ENCODE results near the gene ATP9B. TPM values are rescaled to one million over a fixed set of nuclear protein-coding genes. Genes with fewer than 3 reads are reported as not detected.

ATP9B gene
- total RNA-seq, 2 donors from 2014 or later, result 22.5 to 72.9 TPM

DNA sequence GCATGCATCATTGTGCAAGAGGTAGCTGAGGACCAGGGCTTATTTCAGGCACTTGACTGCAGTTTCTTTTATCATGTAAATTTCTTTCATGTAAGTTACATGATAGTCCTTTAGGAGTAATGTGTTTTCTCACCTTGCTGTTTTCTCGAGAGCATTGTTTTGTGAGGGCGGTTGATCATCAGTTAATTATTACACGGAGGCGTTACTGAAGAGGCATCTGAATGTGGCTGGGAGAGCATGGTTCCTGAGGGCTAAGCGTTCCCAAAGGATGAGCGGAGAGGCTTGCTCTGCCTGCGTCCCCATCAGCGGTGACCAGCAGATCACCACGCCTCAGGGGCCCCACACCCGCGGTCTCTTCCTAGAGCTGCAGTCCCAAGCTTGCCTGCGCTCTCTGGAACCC, 170.4 kb downstream of the ATP9B start:
- DNase-seq (ENCODE audit: low spot score) (no peak), ATAC-seq (ENCODE audit: insufficient number of reproducible peaks, low FRiP score, low read depth) (no peak)
- Histone ChIP-seq H3K27ac (no peak overlapping the region), H3K9me3 (no peaks in the 10 kb centered on the region), H3K4me1 (ENCODE audit: control insufficient read depth in 1 of 2, low read depth in 2 of 2) (peaks cover 2% of the 10 kb centered on the region in 2 donors), H3K27me3 (replicated peaks; ENCODE audit: insufficient read depth) (no peaks in the 10 kb centered on the region), H3K4me3 (no peak overlapping the region), H3K36me3 (no peaks in the 10 kb centered on the region)
- TF ChIP-seq, protein P1, sequence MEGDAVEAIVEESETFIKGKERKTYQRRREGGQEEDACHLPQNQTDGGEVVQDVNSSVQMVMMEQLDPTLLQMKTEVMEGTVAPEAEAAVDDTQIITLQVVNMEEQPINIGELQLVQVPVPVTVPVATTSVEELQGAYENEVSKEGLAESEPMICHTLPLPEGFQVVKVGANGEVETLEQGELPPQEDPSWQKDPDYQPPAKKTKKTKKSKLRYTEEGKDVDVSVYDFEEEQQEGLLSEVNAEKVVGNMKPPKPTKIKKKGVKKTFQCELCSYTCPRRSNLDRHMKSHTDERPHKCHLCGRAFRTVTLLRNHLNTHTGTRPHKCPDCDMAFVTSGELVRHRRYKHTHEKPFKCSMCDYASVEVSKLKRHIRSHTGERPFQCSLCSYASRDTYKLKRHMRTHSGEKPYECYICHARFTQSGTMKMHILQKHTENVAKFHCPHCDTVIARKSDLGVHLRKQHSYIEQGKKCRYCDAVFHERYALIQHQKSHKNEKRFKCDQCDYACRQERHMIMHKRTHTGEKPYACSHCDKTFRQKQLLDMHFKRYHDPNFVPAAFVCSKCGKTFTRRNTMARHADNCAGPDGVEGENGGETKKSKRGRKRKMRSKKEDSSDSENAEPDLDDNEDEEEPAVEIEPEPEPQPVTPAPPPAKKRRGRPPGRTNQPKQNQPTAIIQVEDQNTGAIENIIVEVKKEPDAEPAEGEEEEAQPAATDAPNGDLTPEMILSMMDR (IDR thresholded peaks at IDR 0.05), result no peak

DNA sequence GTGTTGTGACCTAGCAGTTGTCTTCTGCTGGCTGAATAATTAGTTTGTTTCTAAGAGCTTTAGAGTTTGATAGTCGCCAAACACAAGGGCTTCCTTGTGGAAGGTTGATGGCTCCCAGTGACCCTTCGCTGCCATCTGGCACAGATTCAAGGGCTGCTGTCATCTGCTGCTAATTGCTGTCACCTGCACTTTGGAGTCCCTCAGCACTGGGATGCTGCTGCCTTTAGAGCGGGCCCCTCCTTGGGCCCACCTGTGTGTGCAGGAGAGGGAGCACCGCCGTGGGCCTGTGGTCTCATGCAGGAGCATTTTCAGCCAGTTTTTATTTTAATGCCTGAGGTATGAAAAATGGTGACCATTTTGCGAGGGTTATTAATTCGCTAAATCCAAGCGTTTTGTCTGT, 172.6 kb downstream of the ATP9B start:
- Histone ChIP-seq H3K4me1 (ENCODE audit: control insufficient read depth in 1 of 2, low read depth in 2 of 2) (peaks cover 5 to 10% of the 10 kb centered on the region in 2 donors), H3K36me3 (no peaks in the 10 kb centered on the region), H3K27me3 (replicated peaks; ENCODE audit: insufficient read depth) (no peaks in the 10 kb centered on the region), H3K4me3 (no peak overlapping the region), H3K9me3 (no peaks in the 10 kb centered on the region), H3K27ac (no peak overlapping the region)
- ATAC-seq (ENCODE audit: insufficient number of reproducible peaks, low FRiP score, low read depth) (no peak), DNase-seq (ENCODE audit: low spot score) (no peak)
- TF ChIP-seq, protein P1 (IDR thresholded peaks at IDR 0.05), result no peak

DNA sequence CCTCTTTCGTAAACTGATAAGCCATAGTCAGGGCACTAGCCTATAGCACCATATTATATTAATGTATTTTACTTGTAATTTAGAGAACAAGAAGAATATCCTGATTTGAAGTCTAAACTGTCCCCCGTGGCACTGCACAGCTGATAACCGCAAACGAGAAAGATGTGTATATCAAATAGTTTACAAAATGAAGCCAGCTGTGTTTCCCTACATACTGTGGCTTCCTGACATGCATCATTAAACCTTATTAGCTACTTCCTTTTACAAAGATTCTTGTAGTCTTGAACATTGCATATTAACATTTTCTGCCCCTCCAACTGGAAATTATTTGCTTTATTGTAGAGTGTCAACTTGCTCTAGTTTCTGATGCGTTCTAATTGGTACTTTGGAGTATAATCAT, 173.1 kb downstream of the ATP9B start:
- ATAC-seq (ENCODE audit: insufficient number of reproducible peaks, low FRiP score, low read depth) (no peak), DNase-seq (ENCODE audit: low spot score) (no peak)
- TF ChIP-seq, protein P1 (IDR thresholded peaks at IDR 0.05), result no peak
- Histone ChIP-seq H3K4me1 (ENCODE audit: control insufficient read depth in 1 of 2, low read depth in 2 of 2) (peaks cover 5 to 10% of the 10 kb centered on the region in 2 donors), H3K4me3 (no peak overlapping the region), H3K27me3 (replicated peaks; ENCODE audit: insufficient read depth) (no peaks in the 10 kb centered on the region), H3K9me3 (no peaks in the 10 kb centered on the region), H3K36me3 (no peaks in the 10 kb centered on the region), H3K27ac (no peak overlapping the region)

DNA sequence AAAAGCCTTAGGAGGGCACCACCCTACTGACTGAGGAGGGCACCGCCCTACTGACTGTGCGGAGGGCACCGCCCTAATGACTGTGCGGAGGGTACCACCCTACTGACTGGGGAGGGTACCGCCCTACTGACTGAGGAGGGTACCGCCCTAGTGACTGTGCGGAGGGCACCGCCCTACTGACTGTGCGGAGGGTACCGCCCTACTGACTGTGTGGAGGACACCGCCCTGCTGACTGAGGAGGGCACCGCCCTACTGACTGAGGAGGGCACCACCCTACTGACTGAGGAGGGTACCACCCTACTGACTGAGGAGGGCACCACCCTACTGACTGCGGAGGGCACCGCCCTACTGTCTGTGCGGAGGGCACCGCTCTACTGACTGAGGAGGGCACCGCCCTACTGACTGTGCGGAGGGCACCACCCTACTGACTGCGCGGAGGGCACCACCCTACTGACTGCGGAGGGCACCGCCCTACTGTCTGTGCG, 176.4 kb downstream of the ATP9B start:
- TF ChIP-seq, protein P1 (IDR thresholded peaks at IDR 0.05), result no peak
- Histone ChIP-seq H3K4me3 (no peak overlapping the region), H3K27ac (no peak overlapping the region), H3K36me3 (no peaks in the 10 kb centered on the region), H3K9me3 (no peaks in the 10 kb centered on the region), H3K4me1 (ENCODE audit: control insufficient read depth in 1 of 2, low read depth in 2 of 2) (peaks cover 5 to 10% of the 10 kb centered on the region in 2 donors), H3K27me3 (replicated peaks; ENCODE audit: insufficient read depth) (no peaks in the 10 kb centered on the region)
- ATAC-seq (ENCODE audit: insufficient number of reproducible peaks, low FRiP score, low read depth) (no peak), DNase-seq (ENCODE audit: low spot score) (no peak)

DNA sequence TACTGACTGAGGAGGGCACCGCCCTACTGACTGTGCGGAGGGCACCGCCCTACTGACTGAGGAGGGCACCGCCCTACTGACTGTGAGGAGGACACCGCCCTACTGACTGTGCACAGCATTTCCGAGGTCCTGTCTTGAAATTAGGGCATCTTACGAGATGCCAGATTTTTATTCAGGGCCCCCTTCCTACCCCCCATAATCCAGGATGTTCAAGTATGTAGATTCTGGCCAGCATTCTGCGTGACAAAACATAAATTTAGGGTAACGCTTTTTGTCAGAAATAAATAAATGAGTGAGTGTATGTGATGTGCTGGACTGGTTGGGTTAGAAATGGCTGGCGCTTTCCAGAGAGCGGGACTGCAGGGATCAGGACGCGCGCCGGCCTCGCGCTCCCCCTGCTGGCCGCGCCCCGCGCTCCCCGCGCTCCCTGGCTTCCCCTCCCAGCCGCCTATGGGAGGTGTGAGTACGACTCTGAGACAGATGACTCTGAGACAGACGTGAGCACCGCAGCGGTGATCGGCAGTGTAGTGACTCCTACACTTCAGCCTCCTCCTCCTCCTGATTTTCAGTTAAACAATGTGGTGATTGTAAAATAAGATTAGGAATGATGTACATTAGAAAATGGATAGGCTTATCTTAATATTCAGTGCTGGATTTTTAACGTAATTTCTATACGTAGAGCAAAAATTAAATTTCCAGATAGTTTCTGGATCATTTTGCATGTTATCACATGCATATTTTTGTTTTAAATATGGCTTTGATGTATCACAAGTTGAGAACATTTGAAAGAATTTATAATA, 177.3 kb downstream of the ATP9B start:
- DNase-seq (ENCODE audit: low spot score), result peak; percentile 5
- no peaks in the 10 kb centered on the region for H3K36me3 ChIP-seq
- no peak overlapping the region for H3K27ac ChIP-seq
- ATAC-seq (ENCODE audit: insufficient number of reproducible peaks, low FRiP score, low read depth), result peak; percentile 83
- no peaks in the 10 kb centered on the region for H3K9me3 ChIP-seq
- TF ChIP-seq, protein P1 (IDR thresholded peaks at IDR 0.05), result peak; percentile 91
- H3K4me3 ChIP-seq, result peak overlapping the region; percentile 31
- no peaks in the 10 kb centered on the region for H3K27me3 ChIP-seq (replicated peaks; ENCODE audit: insufficient read depth)
- peaks cover 5 to 10% of the 10 kb centered on the region in 2 donors for H3K4me1 ChIP-seq (ENCODE audit: control insufficient read depth in 1 of 2, low read depth in 2 of 2)

All from thoracic aorta (tissue), 2 donors.